GM19324 (cell line): ENCODE data around the gene FBXL14.
A peak's percentile ranks its signal among the peaks of the same experiment; 100 is the strongest.

ENCODE experiments used
- ATAC-seq: cut with Tn5 transposase; IDR thresholded peaks from one replicate; pipeline ENCODE4 v1.9.1; 2021; ENCODE audit warnings: mild to moderate bottlenecking, moderate library complexity; ENCODE audit not compliant: unreplicated experiment, low FRiP score

The FBXL14 gene

DNA sequence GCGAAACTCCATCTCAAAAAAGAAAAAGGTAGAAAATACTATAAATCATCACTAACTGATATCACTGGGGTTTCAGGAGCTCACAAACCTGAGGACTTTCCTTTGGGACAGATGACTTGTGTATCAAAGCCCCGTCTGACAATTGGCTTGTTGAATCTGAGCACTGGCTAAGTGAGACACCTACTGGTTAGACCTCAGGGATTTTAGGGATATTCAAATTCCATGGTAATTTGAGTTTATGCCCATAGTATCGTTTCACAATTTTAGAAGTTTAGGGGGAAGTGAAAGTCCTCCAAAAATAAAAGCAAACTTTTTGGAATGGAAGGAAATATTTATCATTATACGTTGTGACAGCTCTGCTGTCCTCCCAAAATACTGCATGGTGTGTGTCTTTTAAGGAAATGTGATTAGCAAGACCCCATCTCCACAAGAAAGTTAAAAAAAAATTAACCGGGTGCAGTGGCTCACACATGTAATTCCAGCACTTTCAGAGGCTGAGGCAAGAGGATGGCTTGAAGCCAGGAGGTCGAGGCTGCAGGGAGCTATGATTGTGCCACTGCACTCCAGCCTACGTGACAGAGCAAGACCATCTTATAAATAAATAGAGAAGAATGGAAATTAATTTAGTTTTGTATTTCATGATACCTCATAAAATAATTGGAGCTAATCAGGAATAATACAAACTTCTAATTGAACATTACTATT is 49.2 kb downstream of the FBXL14 start:
- ATAC-seq = no peak

DNA sequence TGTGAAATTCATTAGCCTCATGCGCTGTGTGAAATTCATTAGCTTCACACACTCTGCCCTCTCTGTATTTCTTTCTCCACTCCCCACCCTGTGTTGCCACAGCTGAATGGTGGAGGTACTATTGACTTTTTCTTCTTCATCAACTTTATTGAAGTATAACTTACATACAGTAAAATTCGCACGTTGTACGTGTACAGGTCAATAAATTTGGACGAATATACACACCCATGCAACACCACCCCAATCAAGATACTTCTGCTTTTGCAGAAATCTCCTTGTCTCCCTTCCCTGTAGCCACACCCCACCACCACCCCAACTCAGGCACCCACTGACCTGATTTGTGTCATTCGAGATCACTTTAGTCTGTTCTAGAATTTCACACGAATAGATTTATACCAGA is 51.8 kb downstream of the FBXL14 start:
- ATAC-seq = no peak

DNA sequence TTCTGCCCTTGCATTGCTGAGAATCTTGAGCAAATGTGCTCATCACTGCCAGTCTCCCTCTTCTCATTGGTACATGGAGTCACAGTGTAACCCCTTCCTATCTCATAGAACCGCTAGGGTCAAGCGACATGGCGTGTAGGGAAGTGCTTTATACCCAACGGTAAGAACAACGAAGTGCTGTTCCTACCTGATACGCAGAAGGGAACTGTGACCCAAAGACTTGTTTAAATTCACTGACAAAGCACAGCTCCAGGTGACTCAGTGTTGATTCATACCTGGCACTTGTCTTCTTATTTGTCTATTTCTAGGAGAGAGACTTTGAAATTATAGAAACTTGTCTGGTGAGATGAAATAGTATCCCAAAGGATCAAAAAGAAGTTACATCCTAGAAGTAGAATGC is 53.7 kb downstream of the FBXL14 start:
- no peak for ATAC-seq

DNA sequence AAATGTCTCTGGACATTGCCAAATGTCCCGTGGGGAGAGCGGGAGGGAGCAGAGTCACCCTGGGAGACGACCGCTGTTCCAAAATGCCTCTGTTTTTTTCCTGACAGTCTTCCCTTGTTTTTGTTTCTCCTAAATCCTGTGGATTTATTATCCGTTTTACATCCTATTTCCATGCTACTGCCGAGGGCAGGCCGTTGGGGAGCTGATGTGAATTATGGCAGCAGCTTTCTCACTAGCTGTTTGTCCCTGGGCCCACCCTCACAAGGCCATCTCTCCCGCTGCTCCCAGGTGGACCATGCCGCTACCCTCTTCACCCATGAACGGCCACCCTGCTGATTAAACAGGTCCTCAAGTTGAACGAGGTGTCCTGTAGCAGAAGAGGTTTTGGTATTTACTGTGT is 55.2 kb downstream of the FBXL14 start:
- no peak for ATAC-seq

DNA sequence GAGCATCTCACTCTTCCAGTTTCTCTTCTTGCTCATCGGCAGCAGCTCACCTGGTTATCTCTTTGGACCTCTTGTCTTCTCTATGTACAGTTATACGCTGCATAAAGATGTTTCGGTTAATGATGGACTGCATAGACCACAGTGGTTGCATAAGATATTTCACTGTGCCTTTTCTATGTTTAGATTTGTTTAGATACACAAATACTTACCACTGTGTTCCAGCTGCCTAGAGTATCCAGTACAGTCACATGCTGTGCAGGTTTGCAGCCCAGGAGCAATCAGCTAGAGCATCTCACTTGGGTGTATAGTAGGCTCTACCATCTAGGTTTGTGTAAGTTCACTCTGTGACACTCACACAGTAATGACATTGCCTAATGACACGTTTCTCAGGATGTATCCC is 57.6 kb downstream of the FBXL14 start:
- no peak for ATAC-seq

DNA sequence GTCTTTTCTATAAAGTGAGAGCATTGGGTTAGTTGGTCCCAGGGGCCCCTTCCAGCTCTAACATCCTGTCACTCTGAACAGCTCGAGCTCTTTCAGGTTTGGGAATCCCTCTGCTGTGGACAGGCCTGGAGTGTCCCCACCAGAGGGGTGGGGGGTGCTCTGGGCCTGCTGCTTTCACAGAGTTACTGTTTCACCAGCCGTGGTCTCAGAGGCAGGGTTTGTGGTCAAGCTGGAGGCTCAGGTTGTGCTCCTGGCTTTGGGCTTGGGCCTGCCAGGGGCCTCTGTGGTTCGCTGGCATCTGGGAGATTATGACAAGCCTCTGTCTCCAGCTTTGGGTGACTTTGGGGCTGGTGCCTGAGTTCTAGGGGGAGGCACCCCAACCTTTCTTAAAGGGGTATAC is 59.6 kb downstream of the FBXL14 start:
- ATAC-seq = peak; percentile 26

DNA sequence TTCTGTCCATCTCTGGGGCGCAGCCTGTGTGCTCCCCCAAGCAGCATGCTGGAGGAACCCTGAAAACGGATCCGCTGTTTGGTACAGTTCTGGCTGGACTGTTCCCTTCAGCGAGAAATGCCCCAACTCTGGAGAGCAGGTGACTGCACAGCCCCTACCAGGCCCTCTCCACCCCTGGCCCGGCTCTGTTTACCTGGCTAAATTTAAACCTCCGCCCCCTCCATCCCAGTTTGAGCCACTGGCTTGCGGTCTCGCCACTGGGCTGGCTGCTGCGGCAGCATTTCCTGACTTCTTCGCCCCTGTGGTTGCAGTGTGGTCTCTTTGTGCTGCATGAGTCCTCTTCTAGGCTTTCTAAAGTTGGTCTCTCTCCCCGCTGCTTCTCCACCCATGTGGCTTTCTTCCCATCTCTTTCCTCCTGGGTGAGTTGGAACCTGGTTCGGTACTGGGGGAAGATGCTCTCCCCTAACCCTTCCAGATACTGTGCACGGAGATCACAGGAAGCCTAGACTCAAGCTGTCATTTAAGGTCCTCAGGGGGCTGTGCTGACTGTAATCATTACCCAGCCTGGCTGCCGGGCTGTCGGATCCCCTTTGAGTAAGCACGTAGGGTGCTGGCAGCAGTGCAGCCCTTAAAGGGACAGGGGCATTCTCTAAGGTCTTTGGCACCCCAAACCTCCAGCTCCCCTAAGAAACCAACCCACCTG is 60.6 kb downstream of the FBXL14 start:
- ATAC-seq = peak; percentile 46

DNA sequence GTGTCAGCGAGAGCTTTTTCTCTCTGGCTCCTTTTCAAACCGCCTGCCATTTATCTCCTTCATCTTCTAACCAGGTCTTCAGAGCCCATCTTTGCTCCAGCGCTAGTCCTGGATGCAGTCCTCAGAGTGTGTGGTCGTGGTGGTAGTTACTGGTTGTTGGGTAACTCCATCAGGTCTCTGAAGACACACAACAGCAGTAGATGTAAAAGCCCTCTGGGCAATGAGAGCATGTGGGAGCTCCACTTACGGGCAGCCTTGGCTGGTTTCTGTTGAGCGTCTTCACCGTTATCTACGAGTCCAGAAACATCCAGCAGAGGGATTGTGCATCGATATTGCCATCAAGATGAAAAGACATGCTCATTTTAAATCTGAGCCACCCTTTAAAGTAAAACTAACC is 61.2 kb downstream of the FBXL14 start:
- peak; percentile 10 for ATAC-seq

DNA sequence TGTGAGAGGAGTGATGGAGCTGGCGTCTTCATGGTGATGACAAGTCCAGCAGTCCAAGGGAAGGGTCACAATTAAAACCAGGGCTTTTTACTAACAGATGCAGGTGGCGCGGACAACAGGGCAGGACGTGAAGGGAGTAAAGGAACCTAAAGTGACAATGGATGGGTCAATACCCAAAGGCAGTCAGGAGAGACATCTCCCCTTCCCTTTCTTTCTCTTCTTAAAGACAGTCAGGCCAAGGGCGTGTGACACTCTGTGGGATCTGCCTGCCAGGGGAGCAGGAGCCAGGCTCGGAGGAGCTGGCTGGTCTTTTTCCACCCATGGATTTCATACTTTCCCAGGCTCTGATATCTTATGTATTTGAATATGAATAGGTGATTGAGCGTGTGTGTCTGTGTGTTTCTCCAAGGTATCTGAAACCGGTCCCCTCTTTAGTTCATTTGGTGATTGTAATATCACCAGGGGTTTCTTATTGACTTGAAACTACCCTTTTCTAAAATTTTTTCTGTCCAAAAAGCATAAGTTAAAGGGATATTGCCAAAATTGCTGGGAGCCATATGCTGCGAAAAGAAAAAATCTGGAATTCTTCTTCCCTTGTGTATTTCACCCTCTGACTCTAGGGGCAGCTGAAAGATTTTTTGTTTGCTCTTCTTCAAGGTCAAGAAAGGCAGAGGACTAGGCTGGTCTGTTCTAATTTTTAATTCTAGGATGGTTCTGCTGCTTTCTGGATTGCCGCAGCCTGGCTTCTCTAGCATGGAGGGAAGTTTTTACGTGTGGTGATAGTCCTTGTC is 61.8 kb downstream of the FBXL14 start:
- no peak for ATAC-seq

DNA sequence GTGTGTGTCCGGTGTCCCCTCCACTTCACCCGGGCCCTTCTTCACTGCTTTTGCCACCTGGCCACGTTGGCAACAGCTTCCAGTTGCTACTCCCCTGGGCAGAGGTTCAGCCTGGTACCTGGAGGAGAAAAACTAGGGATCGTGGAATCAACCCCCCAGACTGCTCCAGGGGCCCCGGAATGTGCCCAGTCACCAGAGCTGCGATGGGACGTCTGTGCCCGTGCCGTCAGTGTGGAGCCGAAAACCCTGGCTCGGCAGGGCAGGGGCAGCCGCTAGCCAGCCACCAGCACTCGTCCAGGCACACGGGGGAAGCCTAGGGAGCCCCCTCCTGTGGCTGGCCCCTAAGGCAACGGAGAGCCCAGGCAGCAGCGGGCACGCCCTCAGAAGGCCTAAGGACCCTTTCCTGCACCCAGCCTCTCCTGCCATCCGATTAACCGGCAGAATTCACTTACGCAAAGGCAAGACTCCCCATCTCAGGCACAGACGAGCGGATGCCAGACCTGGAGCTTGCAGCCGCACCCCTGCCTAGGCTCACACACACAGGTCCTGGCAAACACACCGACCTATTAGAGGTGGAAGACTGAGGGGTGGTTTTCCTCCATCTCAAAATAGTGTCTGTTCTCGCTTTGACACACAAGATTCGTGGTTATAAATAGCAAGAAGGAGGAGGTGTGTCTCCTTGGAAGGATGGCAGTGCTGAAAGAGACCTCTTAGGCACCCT is 62.6 kb downstream of the FBXL14 start:
- ATAC-seq = no peak

DNA sequence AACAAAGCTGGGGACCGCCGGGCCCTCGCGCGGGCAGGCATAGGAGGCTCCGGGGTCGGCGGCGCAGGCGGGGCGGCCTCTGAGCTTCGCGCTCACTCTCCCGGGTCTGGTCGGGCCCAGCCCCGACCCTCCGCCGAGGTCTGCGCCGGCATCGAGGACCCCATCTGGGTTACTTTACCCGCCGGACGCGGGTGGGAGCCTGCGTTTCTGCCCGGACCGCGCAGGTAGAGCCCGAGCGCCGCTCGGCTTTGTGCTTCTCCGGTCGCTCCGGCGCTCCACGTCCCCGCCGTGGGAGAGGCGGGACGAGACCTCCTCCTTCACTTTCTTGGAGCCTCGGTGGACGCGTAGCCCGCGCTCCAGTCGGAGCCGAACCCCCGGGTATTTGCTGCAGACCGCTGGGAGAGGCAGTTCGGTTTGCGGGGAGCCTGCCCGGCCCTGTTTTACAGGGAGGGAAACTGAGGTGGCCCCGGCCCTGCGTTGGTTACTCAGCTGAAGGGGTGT is 63.2 kb downstream of the FBXL14 start:
- ATAC-seq = no peak

DNA sequence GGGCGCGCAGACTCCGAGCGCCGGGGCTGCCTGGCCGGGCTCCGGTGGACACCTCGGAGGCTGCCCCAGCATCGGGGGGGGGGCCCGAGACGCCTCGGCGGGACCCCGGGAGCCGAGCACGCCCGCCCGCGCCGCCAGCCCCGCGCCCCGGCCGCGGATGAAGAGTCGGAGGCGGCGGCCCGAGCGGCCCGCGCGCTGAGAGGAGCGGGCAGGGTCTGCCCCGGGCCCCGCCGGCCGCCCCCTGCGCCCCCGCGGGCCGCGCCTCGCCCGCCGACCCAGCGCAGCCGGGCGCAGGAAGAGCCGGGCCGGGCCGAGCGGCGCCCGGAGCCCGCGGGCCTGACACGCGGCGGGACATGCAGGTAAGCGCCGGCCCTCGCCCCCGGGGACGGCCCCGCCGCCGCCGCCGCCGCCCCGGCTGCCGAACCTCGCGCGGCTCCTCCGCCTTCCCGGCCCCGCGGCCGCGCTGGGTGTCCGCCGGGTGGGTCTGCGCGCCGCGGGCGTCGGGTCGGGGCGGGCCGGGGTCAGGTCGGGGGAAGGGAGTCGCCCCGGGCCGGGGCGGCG is 63.7 kb downstream of the FBXL14 start:
- ATAC-seq = no peak

DNA sequence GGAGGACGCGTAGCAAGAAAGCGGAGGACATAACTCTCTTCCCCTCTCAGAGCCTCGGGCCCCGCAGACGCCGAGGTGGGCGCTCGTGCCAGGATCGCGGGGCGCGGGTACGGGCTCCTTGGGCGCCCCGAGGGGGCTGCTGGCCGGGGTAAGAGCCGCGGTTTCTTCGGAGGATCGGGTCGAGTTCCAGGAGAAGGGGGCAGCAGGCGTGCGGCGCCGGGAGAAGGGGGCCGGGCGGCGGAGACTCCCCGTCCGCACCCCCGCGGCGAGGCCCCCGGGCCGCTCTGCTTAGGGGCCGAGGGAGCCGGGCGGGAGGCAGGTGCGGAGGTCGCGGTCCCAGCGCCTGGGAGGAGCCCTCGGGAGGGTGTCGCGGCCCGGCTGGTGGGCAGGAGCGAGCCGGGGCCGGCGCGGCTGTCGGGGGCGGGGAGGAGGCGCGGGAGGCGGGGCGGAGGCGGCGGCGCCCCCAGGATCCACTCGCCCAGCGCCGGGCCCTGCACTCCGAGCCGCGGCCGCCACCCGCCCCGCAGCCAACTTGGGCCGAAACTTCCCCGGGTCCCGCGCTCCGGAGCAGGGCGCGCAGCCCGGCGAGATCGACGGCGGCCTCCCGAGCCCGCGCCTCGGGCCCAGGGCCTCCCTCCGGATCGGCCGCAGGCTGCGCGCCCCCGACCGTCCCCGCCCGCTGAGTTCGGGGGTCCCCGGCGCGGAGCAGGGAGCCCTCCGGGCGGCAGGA is 64.4 kb downstream of the FBXL14 start:
- ATAC-seq = no peak

DNA sequence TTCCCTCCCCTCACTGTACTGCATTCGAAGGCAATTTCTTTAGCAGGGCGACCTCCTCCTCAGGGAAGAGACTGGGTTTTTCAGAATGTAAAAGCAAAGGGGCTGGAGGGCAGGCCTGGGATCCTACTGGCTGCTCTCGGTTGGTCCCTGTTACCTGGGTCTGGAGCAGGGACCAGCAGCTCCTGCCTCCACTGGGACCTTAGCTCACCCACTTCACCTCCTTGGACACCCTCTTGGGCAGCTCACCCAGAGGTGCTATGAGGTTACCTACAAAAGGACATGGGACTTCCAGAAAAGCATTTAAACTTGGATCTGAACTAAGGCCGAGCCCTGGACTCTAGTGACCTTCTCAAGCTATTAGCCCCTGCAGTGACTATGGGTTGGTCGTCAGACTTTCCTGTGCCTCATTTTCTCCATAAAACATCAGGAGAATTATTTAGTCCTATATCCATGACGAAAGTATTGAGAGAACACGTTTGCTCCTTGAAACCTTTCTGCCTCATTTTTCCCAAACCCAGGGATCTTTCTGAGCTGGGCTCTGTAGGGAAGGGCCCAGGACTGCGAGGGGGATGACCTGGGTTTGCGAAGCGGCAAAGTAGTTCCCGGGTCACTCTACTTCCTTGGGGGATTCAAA is 65.0 kb downstream of the FBXL14 start:
- no peak for ATAC-seq

DNA sequence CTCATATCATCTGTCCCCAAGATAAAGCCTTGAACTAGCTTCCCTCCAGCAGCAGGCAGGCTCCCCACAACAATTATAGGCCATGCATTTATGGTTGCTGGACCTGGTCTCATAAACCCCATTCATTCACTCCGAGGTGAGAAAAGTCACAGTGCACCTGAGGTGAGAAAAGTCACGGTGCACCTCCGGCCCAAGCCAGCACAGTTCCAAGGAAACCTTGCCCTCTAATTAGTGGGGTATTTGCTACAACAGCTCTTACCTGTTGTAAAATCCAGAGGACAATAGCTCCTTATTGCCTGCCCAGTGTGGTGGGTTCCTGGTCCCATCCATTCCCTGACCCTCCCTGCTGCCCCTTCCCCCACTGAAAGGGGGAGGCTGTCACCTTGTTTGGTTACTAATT is 65.6 kb downstream of the FBXL14 start:
- no peak for ATAC-seq

DNA sequence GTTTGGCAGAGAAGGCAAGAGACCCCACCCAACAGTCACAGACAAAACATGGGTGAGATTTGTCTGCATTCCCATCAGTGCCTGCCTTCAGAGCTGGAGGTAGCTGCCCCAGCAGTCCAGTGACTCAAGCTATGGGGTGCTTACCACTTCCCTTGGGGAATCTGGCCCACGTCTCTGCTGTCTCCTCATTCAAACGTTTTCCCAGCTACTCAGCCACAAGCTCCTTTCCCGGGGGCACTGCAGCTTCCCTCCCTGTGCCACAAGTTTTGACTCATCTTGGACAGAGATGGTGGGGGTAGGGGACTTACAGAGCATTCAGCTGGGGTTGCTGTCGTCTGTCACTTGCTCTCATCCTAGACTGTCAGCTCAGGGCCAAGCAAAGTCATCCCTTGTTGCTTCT is 66.6 kb downstream of the FBXL14 start:
- no peak for ATAC-seq

DNA sequence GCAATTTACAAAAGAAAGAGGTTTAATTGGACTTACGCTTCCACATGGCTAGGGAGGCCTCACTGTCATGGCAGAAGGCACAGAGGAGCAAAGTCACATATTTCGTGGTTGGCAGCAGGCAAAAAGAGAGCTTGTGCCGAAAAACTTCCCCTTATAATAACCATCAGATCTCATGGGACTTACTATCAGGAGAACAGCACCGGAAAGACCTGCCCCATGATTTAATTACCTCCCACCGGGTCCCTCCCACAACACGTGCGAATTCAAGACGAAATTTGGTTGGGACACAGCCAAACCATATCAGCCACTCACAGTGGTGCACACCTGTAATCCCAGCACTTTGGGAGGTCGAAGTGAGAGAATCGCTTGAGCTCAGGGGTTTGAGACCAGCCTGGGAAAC is 68.5 kb downstream of the FBXL14 start:
- no peak for ATAC-seq

DNA sequence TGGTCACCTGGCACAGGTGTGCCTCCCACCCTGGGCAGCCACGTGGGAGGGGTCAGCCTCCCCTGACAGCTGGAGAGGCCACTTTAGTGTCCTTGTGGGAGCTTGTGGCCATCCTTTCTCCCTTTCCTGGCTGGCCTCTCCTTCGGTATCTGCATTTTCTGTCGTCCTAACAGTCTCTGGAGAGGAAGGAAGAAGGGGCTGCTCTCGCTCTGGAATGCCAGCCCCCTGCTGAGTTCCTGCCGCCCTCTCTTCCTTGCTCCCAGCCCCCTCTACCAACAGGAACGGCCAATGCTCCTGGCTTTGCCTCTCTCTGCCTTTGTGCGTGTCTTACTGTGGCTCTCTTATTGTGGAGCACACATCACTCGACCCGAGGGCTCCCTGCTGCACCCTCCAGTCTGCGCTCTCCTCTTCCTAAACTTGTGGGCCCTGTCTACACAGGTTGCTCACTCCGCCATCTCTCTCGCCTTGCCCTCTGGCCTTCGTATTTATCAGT is 70.8 kb downstream of the FBXL14 start:
- no peak for ATAC-seq

DNA sequence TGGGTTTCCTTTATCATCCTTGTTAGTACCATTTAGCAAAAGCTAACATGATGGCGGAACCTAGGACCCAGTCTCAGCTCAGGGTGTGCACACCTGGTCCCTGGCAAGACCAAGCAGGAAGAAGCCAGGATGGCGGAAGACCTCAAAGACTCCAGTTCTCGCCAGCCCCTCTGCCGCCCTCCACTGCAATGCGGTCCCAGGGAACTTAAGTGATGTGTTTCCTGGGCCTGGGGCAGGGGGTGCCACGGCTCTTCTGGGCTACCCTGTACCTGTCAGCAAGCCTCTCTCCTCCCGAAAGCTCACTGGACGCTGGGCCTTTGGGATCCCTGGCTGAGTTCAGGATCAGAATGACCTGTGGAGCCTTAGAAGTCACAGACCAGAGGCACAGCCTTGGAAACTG is 71.3 kb downstream of the FBXL14 start:
- no peak for ATAC-seq
